ENCODE results near the gene SLC16A11. TPM values are rescaled to one million over a fixed set of nuclear protein-coding genes. Genes with fewer than 3 reads are reported as not detected.

SLC16A11 gene
- polyA plus RNA-seq, 1 donor (not counting 4 experiments of a cell fraction or from before 2014, with no cell fraction given), result not detected

DNA sequence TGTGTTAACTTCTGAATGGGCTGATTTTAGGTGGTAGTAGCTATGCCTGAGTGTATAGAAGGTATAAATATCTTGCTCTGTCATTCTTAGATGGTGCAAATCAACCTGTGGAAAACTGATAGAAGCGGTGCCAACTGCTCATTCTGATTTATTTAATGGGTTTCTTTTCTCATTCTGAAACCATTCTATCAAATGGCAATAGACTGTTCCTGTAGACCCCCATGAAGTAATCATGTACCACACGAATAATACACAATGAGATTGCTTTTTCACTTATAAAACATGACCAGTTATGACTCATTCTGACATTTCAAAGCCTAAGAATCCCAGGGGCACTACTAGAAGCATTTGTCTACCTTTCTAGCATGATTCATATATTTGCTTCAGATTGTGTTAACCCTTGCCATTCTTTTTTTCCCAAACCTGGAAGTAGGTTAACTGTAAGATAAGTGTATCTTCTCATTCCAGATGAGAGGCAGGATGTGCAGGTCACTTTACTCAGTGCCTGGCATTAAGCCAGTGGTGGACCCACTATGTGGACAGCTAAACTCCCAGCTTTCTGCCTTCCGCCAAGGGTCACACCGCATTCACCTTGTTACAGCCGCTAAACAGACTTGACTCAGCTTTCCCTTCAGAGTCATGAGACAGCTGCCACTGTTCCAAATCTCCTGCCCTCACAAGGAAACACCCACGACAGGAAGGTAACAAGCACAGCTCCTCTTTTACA, 16.4 kb upstream of the SLC16A11 start:
- Histone ChIP-seq H3K4me3 (ENCODE audit: control insufficient read depth in 2 of 3, extremely low read depth in 1 of 3, insufficient read depth in 2 of 3, low read depth in 1 of 3, low read length in 3 of 3) (peak overlapping the region in 2 of 3 experiments; percentile 30 to 61), H3K4me1 (ENCODE audit: control insufficient read depth, extremely low read depth, insufficient read depth, low read length) (peaks cover 28% of the 10 kb centered on the region), H2AFZ (ENCODE audit: control insufficient read depth, low read length) (peak overlapping the region; percentile 64), H3K79me2 (ENCODE audit: control insufficient read depth, insufficient read depth, low read length) (no peaks in the 10 kb centered on the region), H3K36me3 (ENCODE audit: control insufficient read depth in 2 of 2, extremely low read depth in 1 of 2, insufficient read depth in 2 of 2, low read length in 2 of 2) (no peaks in the 10 kb centered on the region), H3K27me3 (ENCODE audit: control insufficient read depth, extremely low read depth, insufficient read depth, low read length) (peaks cover 7% of the 10 kb centered on the region), H3K9ac (ENCODE audit: control insufficient read depth, extremely low read depth, insufficient read depth, low read length) (peak overlapping the region; percentile 68), H4K20me1 (ENCODE audit: control insufficient read depth, extremely low read depth, insufficient read depth, low read length) (no peaks in the 10 kb centered on the region), H3K4me2 (ENCODE audit: control insufficient read depth, extremely low read depth, insufficient read depth, low read depth, low read length) (peak overlapping the region; percentile 94), H3K9me1 (ENCODE audit: control insufficient read depth, extremely low read depth, insufficient read depth, low read length) (no peaks in the 10 kb centered on the region), H3K9me3 (ENCODE audit: control insufficient read depth, low read depth, low read length) (no peaks in the 10 kb centered on the region), H3K27ac (ENCODE audit: control insufficient read depth, insufficient read depth, low read length) (peak overlapping the region; percentile 95)
- DNase-seq (ENCODE audit: low read depth, low spot score) (peak; percentile 75), FAIRE-seq (peak; percentile 90)
- dilution Hi-C loops (cut with MboI; ENCODE audit: extremely low pct_ligation_motif_present, low sequenced_read_pairs), result no loop called here
- no peak for TF ChIP-seq EZH2 (IDR thresholded peaks at IDR 0.05; ENCODE audit: low read length)
- TF ChIP-seq, protein P1, sequence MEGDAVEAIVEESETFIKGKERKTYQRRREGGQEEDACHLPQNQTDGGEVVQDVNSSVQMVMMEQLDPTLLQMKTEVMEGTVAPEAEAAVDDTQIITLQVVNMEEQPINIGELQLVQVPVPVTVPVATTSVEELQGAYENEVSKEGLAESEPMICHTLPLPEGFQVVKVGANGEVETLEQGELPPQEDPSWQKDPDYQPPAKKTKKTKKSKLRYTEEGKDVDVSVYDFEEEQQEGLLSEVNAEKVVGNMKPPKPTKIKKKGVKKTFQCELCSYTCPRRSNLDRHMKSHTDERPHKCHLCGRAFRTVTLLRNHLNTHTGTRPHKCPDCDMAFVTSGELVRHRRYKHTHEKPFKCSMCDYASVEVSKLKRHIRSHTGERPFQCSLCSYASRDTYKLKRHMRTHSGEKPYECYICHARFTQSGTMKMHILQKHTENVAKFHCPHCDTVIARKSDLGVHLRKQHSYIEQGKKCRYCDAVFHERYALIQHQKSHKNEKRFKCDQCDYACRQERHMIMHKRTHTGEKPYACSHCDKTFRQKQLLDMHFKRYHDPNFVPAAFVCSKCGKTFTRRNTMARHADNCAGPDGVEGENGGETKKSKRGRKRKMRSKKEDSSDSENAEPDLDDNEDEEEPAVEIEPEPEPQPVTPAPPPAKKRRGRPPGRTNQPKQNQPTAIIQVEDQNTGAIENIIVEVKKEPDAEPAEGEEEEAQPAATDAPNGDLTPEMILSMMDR (optimal IDR thresholded peaks at IDR 0.05 in 1 of 3, IDR thresholded peaks at IDR 0.05 in 1 of 3, conservative IDR thresholded peaks at IDR 0.05 in 1 of 3; ENCODE audit: extremely low read depth in 1 of 3, insufficient read depth in 2 of 3, low read length in 3 of 3), result no peak

GRCh38 chr17:7058831-7059447, 15.0 kb upstream of the SLC16A11 start:
- no peak overlapping the region for H2AFZ ChIP-seq (ENCODE audit: control insufficient read depth, low read length)

More at GRCh38 chr17:7058831-7059447, 15.0 kb upstream of the SLC16A11 start:
- Histone ChIP-seq H3K4me2 (ENCODE audit: control insufficient read depth, extremely low read depth, insufficient read depth, low read depth, low read length) (no peak overlapping the region), H3K79me2 (ENCODE audit: control insufficient read depth, insufficient read depth, low read length) (no peaks in the 10 kb centered on the region), H3K36me3 (ENCODE audit: control insufficient read depth in 2 of 2, extremely low read depth in 1 of 2, insufficient read depth in 2 of 2, low read length in 2 of 2) (no peaks in the 10 kb centered on the region), H4K20me1 (ENCODE audit: control insufficient read depth, extremely low read depth, insufficient read depth, low read length) (no peaks in the 10 kb centered on the region), H3K27me3 (ENCODE audit: control insufficient read depth, extremely low read depth, insufficient read depth, low read length) (peaks cover 2% of the 10 kb centered on the region), H3K4me3 (ENCODE audit: control insufficient read depth in 2 of 3, extremely low read depth in 1 of 3, insufficient read depth in 2 of 3, low read depth in 1 of 3, low read length in 3 of 3) (no peak overlapping the region), H3K9me3 (ENCODE audit: control insufficient read depth, low read depth, low read length) (no peaks in the 10 kb centered on the region), H3K9ac (ENCODE audit: control insufficient read depth, extremely low read depth, insufficient read depth, low read length) (no peak overlapping the region), H3K27ac (ENCODE audit: control insufficient read depth, insufficient read depth, low read length) (no peak overlapping the region), H3K4me1 (ENCODE audit: control insufficient read depth, extremely low read depth, insufficient read depth, low read length) (peaks cover 28% of the 10 kb centered on the region), H3K9me1 (ENCODE audit: control insufficient read depth, extremely low read depth, insufficient read depth, low read length) (no peaks in the 10 kb centered on the region)
- FAIRE-seq (peak; percentile 74), DNase-seq (ENCODE audit: low read depth, low spot score) (no peak)
- dilution Hi-C loops (cut with MboI; ENCODE audit: extremely low pct_ligation_motif_present, low sequenced_read_pairs), result no loop called here
- TF ChIP-seq, protein P1 (optimal IDR thresholded peaks at IDR 0.05 in 1 of 3, IDR thresholded peaks at IDR 0.05 in 1 of 3, conservative IDR thresholded peaks at IDR 0.05 in 1 of 3; ENCODE audit: extremely low read depth in 1 of 3, insufficient read depth in 2 of 3, low read length in 3 of 3), result no peak
- no peak for TF ChIP-seq EZH2 (IDR thresholded peaks at IDR 0.05; ENCODE audit: low read length)

Measured in keratinocyte (primary cell).